ENCODE results near the gene TIPIN. TPM values are rescaled to one million over a fixed set of nuclear protein-coding genes. Genes with fewer than 3 reads are reported as not detected.

The TIPIN gene
- total and polyA plus RNA-seq, 2 of the 8 experiments (the other 6 are each of a cell fraction or from before 2014, with no cell fraction given): 8.5 to 24.7 TPM

- Histone ChIP-seq H2BK20ac (ENCODE audit: low read length) (no peak overlapping the region), H3K23me2 (ENCODE audit: low read depth, low read length) (peaks cover 2% of the 10 kb centered on the region; the same call in 1 of the 2 replicates), H3K56ac (replicated peaks; ENCODE audit: insufficient read length, low read depth, low read length) (no peak overlapping the region), H4K5ac (ENCODE audit: insufficient read length, low read depth, low read length) (no peak overlapping the region), H3K4me2 (ENCODE audit: insufficient read depth in 1 of 2, low read depth in 2 of 2, low read length in 2 of 2) (no peak overlapping the region), H3K9ac (replicated peaks in 1 of 4; ENCODE audit: extremely low read depth in 1 of 4, low read depth in 3 of 4, low read length in 3 of 4) (no peak overlapping the region), H2AK5ac (ENCODE audit: low read depth, low read length) (no peak overlapping the region), H3K79me2 (ENCODE audit: control insufficient read depth in 1 of 2, insufficient read depth in 2 of 2, low read length in 2 of 2) (peaks cover 0 to 4% of the 10 kb centered on the region in 2 experiments; a peak in 1 of 4 replicates), H2AFZ (ENCODE audit: low read length) (no peak overlapping the region), H3K4ac (replicated peaks; ENCODE audit: insufficient read length, low read depth, low read length) (no peak overlapping the region), H3K23ac (ENCODE audit: insufficient read length) (no peak overlapping the region), H2BK15ac (ENCODE audit: low read length) (no peak overlapping the region), H3K18ac (ENCODE audit: extremely low read depth, low read length) (no peak overlapping the region), H4K20me1 (replicated peaks in 1 of 2; ENCODE audit: control insufficient read depth in 1 of 2, insufficient read depth in 2 of 2, low read length in 2 of 2) (no peaks in the 10 kb centered on the region), H3K4me3 (ENCODE audit: extremely low read depth in 1 of 4, insufficient read depth in 2 of 4, low read depth in 3 of 4, low read length in 4 of 4) (no peak overlapping the region), H2BK120ac (replicated peaks; ENCODE audit: low read depth, low read length) (no peak overlapping the region), H3K27me3 (replicated peaks in 1 of 4; ENCODE audit: control insufficient read depth in 3 of 4, extremely low read depth in 1 of 4, insufficient read depth in 3 of 4, low read length in 3 of 4) (no peaks in the 10 kb centered on the region), H3K14ac (ENCODE audit: insufficient read length) (no peak overlapping the region), H3K4me1 (replicated peaks in 1 of 4; ENCODE audit: control insufficient read depth in 3 of 4, insufficient read depth in 4 of 4, low read length in 3 of 4) (peaks cover 3 to 12% (median 7%) of the 10 kb centered on the region in 4 experiments; a peak in 6 of 7 replicates), H3K79me1 (ENCODE audit: low read depth, low read length) (no peaks in the 10 kb centered on the region; the same call in 1 of the 2 replicates), H3K36me3 (ENCODE audit: control insufficient read depth in 2 of 4, insufficient read depth in 4 of 4, low read length in 3 of 4) (no peaks in the 10 kb centered on the region), H4K8ac (ENCODE audit: extremely low read depth, insufficient read depth, low read length) (no peak overlapping the region), H3K9me3 (ENCODE audit: insufficient read depth in 2 of 2, low read depth in 1 of 2, low read length in 1 of 2) (no peaks in the 10 kb centered on the region), H2BK12ac (ENCODE audit: low read depth, low read length) (no peak overlapping the region), H2BK5ac (ENCODE audit: low read depth, low read length) (no peak overlapping the region), H4K91ac (replicated peaks; ENCODE audit: insufficient read length, low read length) (no peak overlapping the region), H3K27ac (ENCODE audit: low read depth, low read length) (no peak overlapping the region)
- ChIA-PET CTCF (ENCODE audit: partially characterized antibody) (interaction anchor here (0.6 kb wide), 1 partner anchor 282 kb away, joined by 4 read pairs; no protein-coding TSS in a partner anchor), POLR2A (ENCODE audit: partially characterized antibody) (interaction anchor here (1.0 to 1.1 kb wide), 3 partner anchors 141 to 381 kb away, joined by 3 to 4 read pairs (median 3); no protein-coding TSS in a partner anchor)
- 87% methylated on average over 4 of the region's 4 CpGs; no CpG with 5 or more reads in 1 of the 2 experiments for WGBS, 2 experiments (ENCODE audit: extremely low coverage in 1 of 2, insufficient coverage in 1 of 2, insufficient read length in 1 of 2, insufficient replicate concordance in 2 of 2, low coverage in 1 of 2, low lambda C conversion rate in 2 of 2, missing lambda C conversion rate in 1 of 2)
- no peak for FAIRE-seq
- no peak for DNase-seq (ENCODE audit: low read depth in 1 of 2, low spot score in 2 of 2)
- TF ChIP-seq CBX8 (IDR thresholded peaks at IDR 0.05; ENCODE audit: borderline replicate concordance, low read depth, low read length) (no peak), RBBP5 (IDR thresholded peaks at IDR 0.05; ENCODE audit: borderline replicate concordance, low read depth, low read length) (no peak), NRF1 (IDR thresholded peaks at IDR 0.05; ENCODE audit: low read depth, low read length) (no peak), EP300 (IDR thresholded peaks at IDR 0.05; ENCODE audit: borderline replicate concordance in 1 of 2, low read depth in 2 of 2, low read length in 2 of 2) (no peak), SP2 (IDR thresholded peaks at IDR 0.05; ENCODE audit: low read length) (no peak), EGR1 (IDR thresholded peaks at IDR 0.05; ENCODE audit: borderline replicate concordance, low read depth, low read length) (no peak), CHD1 (IDR thresholded peaks at IDR 0.05; ENCODE audit: low read depth, low read length) (no peak), ASH2L (IDR thresholded peaks at IDR 0.05; ENCODE audit: low read length) (no peak), SIRT6 (IDR thresholded peaks at IDR 0.05; ENCODE audit: low read length) (no peak), CBX5 (IDR thresholded peaks at IDR 0.05; ENCODE audit: low read depth, low read length) (no peak), TAF1 (IDR thresholded peaks at IDR 0.05; ENCODE audit: low read depth, low read length) (no peak), KDM1A (IDR thresholded peaks at IDR 0.05; ENCODE audit: borderline replicate concordance, low read length) (no peak), GABPA (IDR thresholded peaks at IDR 0.05; ENCODE audit: borderline replicate concordance, insufficient read depth, low read length) (no peak), RAD21 (IDR thresholded peaks at IDR 0.05 in 1 of 2, conservative IDR thresholded peaks at IDR 0.05 in 1 of 2; ENCODE audit: low read depth in 2 of 2, low read length in 2 of 2) (no peak)
Observed at GRCh38 chr15:66298803-66299251, 57.7 kb downstream of the TIPIN start.
